Measurements from ENCODE around the gene CLMN.

The CLMN gene

DNA sequence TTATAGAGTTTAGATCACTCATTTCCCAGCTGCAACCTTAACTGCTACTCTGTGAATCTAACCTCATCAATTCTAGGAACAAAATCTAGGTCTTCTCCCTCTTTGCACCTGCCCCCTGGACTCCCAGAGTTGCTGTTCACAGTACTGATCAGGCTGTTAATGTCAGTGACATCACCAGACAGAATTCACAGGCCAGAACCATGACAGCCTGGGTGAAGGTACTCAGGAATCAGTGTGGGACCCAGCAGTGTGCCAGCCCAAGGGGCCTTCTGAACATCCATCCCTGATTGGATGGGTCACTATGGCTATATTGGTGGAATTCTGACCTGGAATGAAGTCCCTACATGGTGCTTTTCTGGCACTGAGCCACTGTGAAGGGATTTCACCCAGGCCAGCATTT lies 72.8 kb downstream of the CLMN start:
- H3K4me3 ChIP-seq (replicated peaks; ENCODE audit: insufficient read depth, low read length), result no peak overlapping the region
- DNase-seq (ENCODE audit: low read depth in 1 of 2, low spot score in 1 of 2), result no peak
- no peak overlapping the region for H3K27ac ChIP-seq (replicated peaks)
- TF ChIP-seq GABPA (IDR thresholded peaks at IDR 0.05; ENCODE audit: low read depth), result no peak
- TF ChIP-seq POLR2AphosphoS5 (IDR thresholded peaks at IDR 0.05; ENCODE audit: low read depth), result no peak
- TF ChIP-seq SPI1 (IDR thresholded peaks at IDR 0.05; ENCODE audit: borderline replicate concordance, low read depth), result no peak
- TF ChIP-seq, protein P1, sequence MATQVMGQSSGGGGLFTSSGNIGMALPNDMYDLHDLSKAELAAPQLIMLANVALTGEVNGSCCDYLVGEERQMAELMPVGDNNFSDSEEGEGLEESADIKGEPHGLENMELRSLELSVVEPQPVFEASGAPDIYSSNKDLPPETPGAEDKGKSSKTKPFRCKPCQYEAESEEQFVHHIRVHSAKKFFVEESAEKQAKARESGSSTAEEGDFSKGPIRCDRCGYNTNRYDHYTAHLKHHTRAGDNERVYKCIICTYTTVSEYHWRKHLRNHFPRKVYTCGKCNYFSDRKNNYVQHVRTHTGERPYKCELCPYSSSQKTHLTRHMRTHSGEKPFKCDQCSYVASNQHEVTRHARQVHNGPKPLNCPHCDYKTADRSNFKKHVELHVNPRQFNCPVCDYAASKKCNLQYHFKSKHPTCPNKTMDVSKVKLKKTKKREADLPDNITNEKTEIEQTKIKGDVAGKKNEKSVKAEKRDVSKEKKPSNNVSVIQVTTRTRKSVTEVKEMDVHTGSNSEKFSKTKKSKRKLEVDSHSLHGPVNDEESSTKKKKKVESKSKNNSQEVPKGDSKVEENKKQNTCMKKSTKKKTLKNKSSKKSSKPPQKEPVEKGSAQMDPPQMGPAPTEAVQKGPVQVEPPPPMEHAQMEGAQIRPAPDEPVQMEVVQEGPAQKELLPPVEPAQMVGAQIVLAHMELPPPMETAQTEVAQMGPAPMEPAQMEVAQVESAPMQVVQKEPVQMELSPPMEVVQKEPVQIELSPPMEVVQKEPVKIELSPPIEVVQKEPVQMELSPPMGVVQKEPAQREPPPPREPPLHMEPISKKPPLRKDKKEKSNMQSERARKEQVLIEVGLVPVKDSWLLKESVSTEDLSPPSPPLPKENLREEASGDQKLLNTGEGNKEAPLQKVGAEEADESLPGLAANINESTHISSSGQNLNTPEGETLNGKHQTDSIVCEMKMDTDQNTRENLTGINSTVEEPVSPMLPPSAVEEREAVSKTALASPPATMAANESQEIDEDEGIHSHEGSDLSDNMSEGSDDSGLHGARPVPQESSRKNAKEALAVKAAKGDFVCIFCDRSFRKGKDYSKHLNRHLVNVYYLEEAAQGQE (IDR thresholded peaks at IDR 0.05; ENCODE audit: insufficient replicate concordance, low read depth), result no peak
- TF ChIP-seq, protein P2, sequence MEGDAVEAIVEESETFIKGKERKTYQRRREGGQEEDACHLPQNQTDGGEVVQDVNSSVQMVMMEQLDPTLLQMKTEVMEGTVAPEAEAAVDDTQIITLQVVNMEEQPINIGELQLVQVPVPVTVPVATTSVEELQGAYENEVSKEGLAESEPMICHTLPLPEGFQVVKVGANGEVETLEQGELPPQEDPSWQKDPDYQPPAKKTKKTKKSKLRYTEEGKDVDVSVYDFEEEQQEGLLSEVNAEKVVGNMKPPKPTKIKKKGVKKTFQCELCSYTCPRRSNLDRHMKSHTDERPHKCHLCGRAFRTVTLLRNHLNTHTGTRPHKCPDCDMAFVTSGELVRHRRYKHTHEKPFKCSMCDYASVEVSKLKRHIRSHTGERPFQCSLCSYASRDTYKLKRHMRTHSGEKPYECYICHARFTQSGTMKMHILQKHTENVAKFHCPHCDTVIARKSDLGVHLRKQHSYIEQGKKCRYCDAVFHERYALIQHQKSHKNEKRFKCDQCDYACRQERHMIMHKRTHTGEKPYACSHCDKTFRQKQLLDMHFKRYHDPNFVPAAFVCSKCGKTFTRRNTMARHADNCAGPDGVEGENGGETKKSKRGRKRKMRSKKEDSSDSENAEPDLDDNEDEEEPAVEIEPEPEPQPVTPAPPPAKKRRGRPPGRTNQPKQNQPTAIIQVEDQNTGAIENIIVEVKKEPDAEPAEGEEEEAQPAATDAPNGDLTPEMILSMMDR (IDR thresholded peaks at IDR 0.05; ENCODE audit: insufficient read depth, low read length), result no peak
- no peaks in the 10 kb centered on the region for H3K27me3 ChIP-seq (ENCODE audit: insufficient read depth, poor library complexity, severe bottlenecking)

DNA sequence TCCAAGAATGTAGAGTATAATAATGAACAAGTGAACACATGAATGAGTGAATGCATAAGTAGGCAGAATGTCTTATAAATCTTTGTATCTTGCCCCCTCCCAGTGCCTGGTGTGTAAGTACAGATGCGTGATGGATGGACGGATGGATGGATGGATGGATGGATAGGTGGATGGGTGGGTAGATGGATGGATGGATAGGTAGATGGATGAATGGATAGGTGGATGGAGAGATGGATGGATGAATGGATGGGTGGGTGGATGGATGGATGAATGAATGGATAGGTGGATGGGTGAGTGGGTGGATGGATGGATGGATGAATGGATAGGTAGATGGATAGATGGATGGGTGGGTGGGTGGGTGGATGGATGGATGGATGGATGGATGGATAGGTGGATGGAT lies 74.4 kb downstream of the CLMN start:
- no peak for TF ChIP-seq POLR2AphosphoS5 (IDR thresholded peaks at IDR 0.05; ENCODE audit: low read depth)
- no peak for TF ChIP-seq GABPA (IDR thresholded peaks at IDR 0.05; ENCODE audit: low read depth)
- TF ChIP-seq, protein P2 (IDR thresholded peaks at IDR 0.05; ENCODE audit: insufficient read depth, low read length), result no peak
- no peak for TF ChIP-seq SPI1 (IDR thresholded peaks at IDR 0.05; ENCODE audit: borderline replicate concordance, low read depth)
- TF ChIP-seq, protein P1 (IDR thresholded peaks at IDR 0.05; ENCODE audit: insufficient replicate concordance, low read depth), result no peak
- Histone ChIP-seq H3K27me3 (ENCODE audit: insufficient read depth, poor library complexity, severe bottlenecking) (no peaks in the 10 kb centered on the region), H3K4me3 (replicated peaks; ENCODE audit: insufficient read depth, low read length) (no peak overlapping the region), H3K27ac (replicated peaks) (no peak overlapping the region)
- DNase-seq (ENCODE audit: low read depth in 1 of 2, low spot score in 1 of 2), result no peak

DNA sequence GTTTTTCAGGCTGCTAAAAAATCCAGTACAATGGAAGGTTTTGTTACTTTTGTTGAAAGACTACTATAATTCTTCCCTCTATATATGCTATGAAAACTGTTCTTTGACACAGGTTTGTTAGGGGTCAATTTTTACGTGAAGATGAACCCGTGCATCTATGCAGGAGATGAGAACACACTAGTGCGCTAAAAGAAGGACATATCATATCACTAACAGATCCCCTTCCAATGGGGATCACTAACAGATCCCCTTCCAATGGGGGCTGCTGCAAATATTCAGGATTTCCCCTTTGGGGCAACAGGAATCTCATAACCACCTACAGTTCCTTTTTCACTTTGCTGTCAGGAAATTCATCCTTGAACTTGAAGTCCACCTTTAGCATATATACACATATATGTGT lies 75.1 kb downstream of the CLMN start:
- Histone ChIP-seq H3K4me3 (replicated peaks; ENCODE audit: insufficient read depth, low read length) (no peak overlapping the region), H3K27ac (replicated peaks) (no peak overlapping the region), H3K27me3 (ENCODE audit: insufficient read depth, poor library complexity, severe bottlenecking) (no peaks in the 10 kb centered on the region)
- DNase-seq (ENCODE audit: low read depth in 1 of 2, low spot score in 1 of 2), result no peak
- TF ChIP-seq POLR2AphosphoS5 (IDR thresholded peaks at IDR 0.05; ENCODE audit: low read depth), result no peak
- no peak for TF ChIP-seq SPI1 (IDR thresholded peaks at IDR 0.05; ENCODE audit: borderline replicate concordance, low read depth)
- TF ChIP-seq GABPA (IDR thresholded peaks at IDR 0.05; ENCODE audit: low read depth), result no peak
- TF ChIP-seq, protein P2 (IDR thresholded peaks at IDR 0.05; ENCODE audit: insufficient read depth, low read length), result no peak
- TF ChIP-seq, protein P1 (IDR thresholded peaks at IDR 0.05; ENCODE audit: insufficient replicate concordance, low read depth), result no peak
